GM18873 (cell line): ENCODE measurements around the gene PRRT1B.
"Not testable (repeated sequence)": the region's sequence is repeated elsewhere in the genome, so short reads cannot be mapped to it uniquely, and the experiment has no call there.

Source experiments
- ATAC-seq: cut with Tn5 transposase; IDR thresholded peaks from one replicate; pipeline ENCODE4 v1.9.1; 2021; ENCODE audit warnings: mild to moderate bottlenecking, moderate library complexity, moderate number of reproducible peaks; ENCODE audit not compliant: unreplicated experiment, low FRiP score

PRRT1B gene

GRCh38 chr9:131546336-131547084 is 1.2 kb downstream of the PRRT1B start:
- no peak for ATAC-seq

- not testable (repeated sequence) for ATAC-seq
Measured at GRCh38 chr9:131549186-131549585, 3.9 kb downstream of the PRRT1B start.

GRCh38 chr9:131550465-131550864 is 5.1 kb downstream of the PRRT1B start:
- not testable (repeated sequence) for ATAC-seq

- no peak for ATAC-seq
Measured at GRCh38 chr9:131552030-131552429, 6.7 kb downstream of the PRRT1B start.

- ATAC-seq = no peak
Measured at GRCh38 chr9:131554087-131554842, 8.9 kb downstream of the PRRT1B start.

- ATAC-seq = no peak
Measured at GRCh38 chr9:131554843-131555351, 9.6 kb downstream of the PRRT1B start.

GRCh38 chr9:131555841-131556673 is 10.7 kb downstream of the PRRT1B start:
- ATAC-seq = no peak

GRCh38 chr9:131557855-131558548 is 12.7 kb downstream of the PRRT1B start:
- ATAC-seq = no peak

GRCh38 chr9:131559421-131560000 is 14.2 kb downstream of the PRRT1B start:
- no peak for ATAC-seq

- ATAC-seq = no peak
Measured at GRCh38 chr9:131562032-131562959, 17.0 kb downstream of the PRRT1B start.

- ATAC-seq = no peak
Measured at GRCh38 chr9:131565369-131565768, 20.0 kb downstream of the PRRT1B start.

- no peak for ATAC-seq
Measured at GRCh38 chr9:131566158-131566557, 20.8 kb downstream of the PRRT1B start.

- ATAC-seq = no peak
Measured at GRCh38 chr9:131567910-131568309, 22.6 kb downstream of the PRRT1B start.

GRCh38 chr9:131574730-131575640 is 29.7 kb downstream of the PRRT1B start:
- ATAC-seq = no peak

GRCh38 chr9:131575946-131576853 is 30.9 kb downstream of the PRRT1B start:
- ATAC-seq = no peak
